MM.1S (cell line): ENCODE measurements around the gene FAM50B.

ENCODE experiments used
- CTCF ChIP-seq: fragments of 300-600 bp; sonication (generic); IDR thresholded peaks from 2 replicates; pipeline ENCODE4 v1.5.1; 2016; ENCODE audit warnings: antibody characterized with exemption, low read length, mixed read lengths
- EZH2 ChIP-seq: fragments of 300-600 bp; sonication (generic); optimal IDR thresholded peaks from 2 replicates; pipeline ENCODE3; 2017; ENCODE audit warnings: low read depth, mild to moderate bottlenecking, antibody characterized with exemption, low read length, mixed read lengths
- EZH2phosphoT487 ChIP-seq: fragments of 300-600 bp; sonication (generic); IDR thresholded peaks from 2 replicates; pipeline ENCODE4 v1.6.1; 2018; ENCODE audit warnings: antibody characterized with exemption, low read length

- no peak for TF ChIP-seq EZH2
- TF ChIP-seq CTCF, result no peak
- TF ChIP-seq EZH2phosphoT487, result no peak
Observed at GRCh38 chr6:3881711-3882421, 32.7 kb downstream of the FAM50B start.
